HTERT RPE-1 (cell line): Measurements from ENCODE around the gene CAPN11.

Source experiments
- in situ Hi-C: fragments of 300-500 bp; cut with MboI; formaldehyde crosslinking; loops from 4 replicates; pipeline ENCODE4 v1.14.3; 2020; ENCODE audit warnings: low sequenced_read_pairs

CAPN11 gene

GRCh38 chr6:44152533-44152932 lies 6.1 kb upstream of the CAPN11 start:
- in situ Hi-C loops, result no loop called here

- in situ Hi-C loops, result no loop called here
These were observed 4.6 kb upstream of the CAPN11 start for GRCh38 chr6:44154067-44154466.

GRCh38 chr6:44156494-44157151 lies 2.0 kb upstream of the CAPN11 start:
- in situ Hi-C loops, result no loop called here

DNA sequence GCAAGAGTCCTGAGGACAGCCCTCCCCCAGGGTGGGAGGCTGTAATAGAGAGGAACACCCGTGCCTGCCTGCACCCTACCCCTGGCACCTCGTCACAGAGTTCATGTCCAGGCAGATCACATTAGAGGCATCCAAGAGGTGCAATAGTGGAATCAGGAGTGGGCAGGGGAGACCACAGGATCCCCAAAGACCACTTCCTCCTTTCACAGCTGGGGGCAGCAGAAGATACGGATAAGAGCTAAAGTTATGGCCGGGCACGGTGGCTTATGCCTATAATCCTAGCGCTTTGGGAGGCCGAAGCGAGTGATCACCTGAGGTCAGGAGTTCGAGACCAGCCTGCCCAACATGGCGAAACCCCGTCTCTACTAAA lies 1.5 kb upstream of the CAPN11 start:
- in situ Hi-C loops, result no loop called here

- in situ Hi-C loops, result no loop called here
These were observed 3.3 kb downstream of the CAPN11 start for GRCh38 chr6:44161997-44162338.

GRCh38 chr6:44162876-44163625 lies 4.4 kb downstream of the CAPN11 start:
- in situ Hi-C loops, result no loop called here

- in situ Hi-C loops, result no loop called here
These were observed 7.5 kb downstream of the CAPN11 start for GRCh38 chr6:44166116-44166515.

DNA sequence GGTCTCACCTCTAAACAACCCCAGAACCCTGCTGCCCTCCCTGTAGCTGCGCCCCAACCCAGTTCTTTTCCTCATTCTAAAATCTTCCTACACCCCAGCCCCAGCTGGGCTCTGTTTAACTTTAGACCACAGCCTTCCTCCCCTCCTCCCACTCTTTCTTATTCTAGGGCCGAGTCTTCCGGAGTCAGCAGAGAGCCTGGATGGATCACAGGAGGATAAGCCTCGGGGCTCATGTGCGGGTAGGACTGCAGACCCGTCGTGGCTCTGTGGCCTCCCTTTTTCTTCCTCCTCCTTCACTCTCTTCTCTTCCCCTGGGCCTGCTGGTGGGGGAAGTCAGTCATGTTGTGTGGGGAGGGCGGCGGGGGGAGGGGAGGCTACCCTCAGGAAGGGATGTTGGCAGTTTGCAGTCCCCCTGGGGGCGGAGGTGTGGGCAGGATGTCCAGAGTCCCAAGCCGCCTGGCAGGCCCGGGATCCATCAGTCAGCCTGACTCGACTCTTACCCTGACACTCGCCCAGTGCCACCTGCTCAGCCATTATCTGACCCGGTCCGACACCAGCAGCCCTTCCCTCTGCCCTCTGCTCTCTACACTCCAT lies 8.1 kb downstream of the CAPN11 start:
- in situ Hi-C loops, result no loop called here

DNA sequence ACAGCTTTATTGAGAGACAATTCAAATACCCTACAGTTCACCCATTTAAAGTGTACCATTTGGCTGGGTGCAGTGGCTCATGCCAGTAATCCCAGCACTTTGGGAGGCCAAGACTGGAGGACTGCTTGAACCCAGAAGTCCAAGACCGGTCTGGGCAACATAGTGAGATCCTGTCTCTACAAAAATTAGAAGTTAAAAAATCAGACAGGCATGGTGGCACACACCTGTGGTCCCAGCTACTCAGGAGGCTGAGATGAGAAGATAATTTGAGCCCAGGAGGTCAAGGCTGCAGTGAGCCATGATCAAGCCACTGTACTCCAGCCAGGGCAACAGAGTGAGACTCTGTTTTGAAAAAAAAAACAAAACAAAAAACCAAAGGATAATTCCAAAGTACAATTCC lies 8.9 kb downstream of the CAPN11 start:
- in situ Hi-C loops, result no loop called here

- in situ Hi-C loops, result no loop called here
These were observed 10.5 kb downstream of the CAPN11 start for GRCh38 chr6:44169154-44169553.

DNA sequence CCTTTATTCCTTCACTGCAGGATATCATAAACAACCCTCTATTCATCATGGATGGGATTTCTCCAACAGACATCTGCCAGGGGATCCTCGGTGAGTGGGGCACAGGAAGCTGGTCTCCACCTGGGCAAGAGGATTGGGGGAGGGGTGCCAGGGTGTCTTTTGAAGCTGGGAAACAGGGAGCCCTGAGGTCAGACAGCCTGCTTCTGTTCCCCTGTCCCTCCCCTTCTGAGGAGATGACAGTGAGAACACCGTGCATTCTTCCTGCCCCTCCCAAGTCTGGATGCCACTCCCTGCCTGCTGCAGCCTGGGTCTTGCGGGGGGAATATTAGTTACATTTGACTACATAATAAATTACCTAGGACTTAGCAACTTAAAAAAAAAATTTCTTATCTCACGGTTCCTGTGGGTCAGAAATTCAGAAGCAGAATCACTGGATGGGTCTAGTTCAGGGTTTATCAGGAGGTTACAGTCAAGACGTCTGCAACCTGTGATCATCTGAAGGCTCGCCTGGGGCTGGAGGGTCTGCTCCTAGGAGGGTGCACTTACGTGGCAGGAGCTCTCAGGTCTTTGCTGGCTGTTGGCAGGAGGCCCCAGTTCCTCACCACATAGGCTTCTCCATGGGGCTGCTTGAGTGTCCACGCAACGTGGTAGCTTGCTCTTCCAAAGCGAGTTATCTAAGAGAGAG lies 11.4 kb downstream of the CAPN11 start:
- in situ Hi-C loops, result no loop called here

GRCh38 chr6:44171899-44172546 lies 13.4 kb downstream of the CAPN11 start:
- in situ Hi-C loops, result no loop called here

- in situ Hi-C loops, result no loop called here
These were observed 14.3 kb downstream of the CAPN11 start for GRCh38 chr6:44172731-44173500.

GRCh38 chr6:44176130-44176761 lies 17.6 kb downstream of the CAPN11 start:
- in situ Hi-C loops, result no loop called here

GRCh38 chr6:44176762-44177509 lies 18.3 kb downstream of the CAPN11 start:
- in situ Hi-C loops, result no loop called here

GRCh38 chr6:44177691-44178423 lies 19.2 kb downstream of the CAPN11 start:
- in situ Hi-C loops, result no loop called here

GRCh38 chr6:44178424-44179071 lies 19.9 kb downstream of the CAPN11 start:
- in situ Hi-C loops, result no loop called here

DNA sequence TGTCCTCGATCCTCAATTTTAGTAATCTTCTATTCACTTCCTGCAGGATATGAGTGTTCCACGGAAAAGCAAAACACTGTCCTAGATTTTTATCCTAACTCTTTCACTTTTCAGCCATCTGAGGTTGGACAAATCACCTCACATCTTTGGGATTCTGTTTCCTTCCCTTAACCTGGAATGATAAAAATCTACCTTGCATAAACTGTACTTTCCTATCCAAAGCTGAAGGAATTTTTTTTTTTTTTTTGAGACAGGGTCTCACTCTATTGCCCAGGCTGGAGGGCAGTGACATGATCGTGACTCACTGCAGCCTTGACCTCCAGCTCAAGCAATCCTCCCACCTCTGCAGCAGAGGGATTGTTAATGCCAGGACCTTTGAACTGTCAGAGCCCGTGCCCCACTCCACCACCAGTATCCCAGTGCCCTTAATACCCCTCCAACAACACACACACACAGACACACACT lies 20.5 kb downstream of the CAPN11 start:
- in situ Hi-C loops, result no loop called here
